ENCODE data around the gene DUSP5. TPM values are rescaled to one million over a fixed set of nuclear protein-coding genes. Genes with fewer than 3 reads are reported as not detected.
"Not testable (repeated sequence)": the region's sequence is repeated elsewhere in the genome, so short reads cannot be mapped to it uniquely, and the experiment has no call there.

The DUSP5 gene
- total and polyA plus RNA-seq, 4 donors: 2.0 to 8.9 (median 8.0) TPM

- DNase-seq (ENCODE audit: low spot score): no peak
- TF ChIP-seq RAD21 (IDR thresholded peaks at IDR 0.05): no peak
- TF ChIP-seq ATF3 (IDR thresholded peaks at IDR 0.05): no peak
- TF ChIP-seq ZBTB33 (IDR thresholded peaks at IDR 0.05): no peak
- TF ChIP-seq EGR1 (IDR thresholded peaks at IDR 0.05; ENCODE audit: low read depth in 2 of 2): no peak
- TF ChIP-seq JUND (IDR thresholded peaks at IDR 0.05): no peak
- no peak for TF ChIP-seq FOXA1 (IDR thresholded peaks at IDR 0.05)
- no peak for TF ChIP-seq YY1 (IDR thresholded peaks at IDR 0.05)
- TF ChIP-seq GABPA (IDR thresholded peaks at IDR 0.05 in 1 of 2, conservative IDR thresholded peaks at IDR 0.05 in 1 of 2): no peak
Observed at GRCh38 chr10:110527731-110528171, 30.0 kb downstream of the DUSP5 start.

GRCh38 chr10:110528224-110528996, 30.7 kb downstream of the DUSP5 start:
- WGBS: 83% methylated on average over 5 of the region's 5 CpGs

More at GRCh38 chr10:110527731-110528171, 30.0 kb downstream of the DUSP5 start:
- no peaks in the 10 kb centered on the region for H3K9me3 ChIP-seq (ENCODE audit: control insufficient read depth in 4 of 4, low read length in 3 of 4)
- peaks cover 0 to 3% (median 1%) of the 10 kb centered on the region in 4 donors for H3K4me1 ChIP-seq (ENCODE audit: control insufficient read depth in 4 of 4, insufficient read depth in 4 of 4, low read length in 3 of 4)
- H3K27me3 ChIP-seq (ENCODE audit: control insufficient read depth in 4 of 4, insufficient read depth in 4 of 4, low read length in 3 of 4): no peaks in the 10 kb centered on the region
- no peak overlapping the region for H3K27ac ChIP-seq (ENCODE audit: low read depth in 1 of 2, low read length in 2 of 2)
- H3K4me3 ChIP-seq (ENCODE audit: low read depth in 1 of 3, low read length in 3 of 3): no peak overlapping the region
- no peaks in the 10 kb centered on the region for H3K36me3 ChIP-seq (ENCODE audit: control insufficient read depth in 4 of 4, insufficient read depth in 3 of 4, low read depth in 1 of 4, low read length in 3 of 4)
- no peak overlapping the region for H3K9ac ChIP-seq (ENCODE audit: low read depth in 1 of 2, low read length in 2 of 2)
- WGBS: 79% methylated on average over 9 of the region's 9 CpGs

GRCh38 chr10:110528997-110529524, 31.4 kb downstream of the DUSP5 start:
- DNase-seq (ENCODE audit: low spot score); H3K4me3 ChIP-seq (ENCODE audit: low read depth in 1 of 3, low read length in 3 of 3); H3K9ac ChIP-seq (ENCODE audit: low read depth in 1 of 2, low read length in 2 of 2); H3K36me3 ChIP-seq (ENCODE audit: control insufficient read depth in 4 of 4, insufficient read depth in 3 of 4, low read depth in 1 of 4, low read length in 3 of 4); H3K27me3 ChIP-seq (ENCODE audit: control insufficient read depth in 4 of 4, insufficient read depth in 4 of 4, low read length in 3 of 4); H3K9me3 ChIP-seq (ENCODE audit: control insufficient read depth in 4 of 4, low read length in 3 of 4); H3K27ac ChIP-seq (ENCODE audit: low read depth in 1 of 2, low read length in 2 of 2); H3K4me1 ChIP-seq (ENCODE audit: control insufficient read depth in 4 of 4, insufficient read depth in 4 of 4, low read length in 3 of 4): not testable (repeated sequence)
- 92% methylated on average over 8 of the region's 8 CpGs for WGBS

More at GRCh38 chr10:110528224-110528996, 30.7 kb downstream of the DUSP5 start:
- TF ChIP-seq JUND (IDR thresholded peaks at IDR 0.05) (no peak), FOXA1 (IDR thresholded peaks at IDR 0.05) (no peak), EGR1 (IDR thresholded peaks at IDR 0.05; ENCODE audit: low read depth in 2 of 2) (no peak), YY1 (IDR thresholded peaks at IDR 0.05) (no peak), RXRA (IDR thresholded peaks at IDR 0.05) (no peak), ATF3 (IDR thresholded peaks at IDR 0.05) (no peak), HNF4G (IDR thresholded peaks at IDR 0.05) (no peak), SP1 (IDR thresholded peaks at IDR 0.05) (no peak), HNF4A (conservative IDR thresholded peaks at IDR 0.05) (no peak), NR2F2 (IDR thresholded peaks at IDR 0.05) (no peak)
- H3K9me3 ChIP-seq (ENCODE audit: control insufficient read depth in 4 of 4, low read length in 3 of 4): no peaks in the 10 kb centered on the region
- H3K9ac ChIP-seq (ENCODE audit: low read depth in 1 of 2, low read length in 2 of 2): no peak overlapping the region
- no peak overlapping the region for H3K4me3 ChIP-seq (ENCODE audit: low read depth in 1 of 3, low read length in 3 of 3)
- DNase-seq (ENCODE audit: low spot score): no peak
- H3K4me1 ChIP-seq (ENCODE audit: control insufficient read depth in 4 of 4, insufficient read depth in 4 of 4, low read length in 3 of 4): peaks cover 0 to 3% (median 0%) of the 10 kb centered on the region in 4 donors
- no peaks in the 10 kb centered on the region for H3K27me3 ChIP-seq (ENCODE audit: control insufficient read depth in 4 of 4, insufficient read depth in 4 of 4, low read length in 3 of 4)
- H3K27ac ChIP-seq (ENCODE audit: low read depth in 1 of 2, low read length in 2 of 2): no peak overlapping the region
- no peaks in the 10 kb centered on the region for H3K36me3 ChIP-seq (ENCODE audit: control insufficient read depth in 4 of 4, insufficient read depth in 3 of 4, low read depth in 1 of 4, low read length in 3 of 4)

Data from liver (tissue), 9 donors.